ENCODE measurements around the gene HES6.

Gene HES6

GRCh38 chr2:238203094-238203972 is 36.5 kb downstream of the HES6 start, which contains the start of gene ILKAP:
ILKAP (minus strand) TSS chr2:238203695; CDS start chr2:238203553, 142 bp downstream.
- peak; percentile 77 to 87 for DNase-seq (ENCODE audit: extremely low read depth in 1 of 2, low read depth in 1 of 2)

DNA sequence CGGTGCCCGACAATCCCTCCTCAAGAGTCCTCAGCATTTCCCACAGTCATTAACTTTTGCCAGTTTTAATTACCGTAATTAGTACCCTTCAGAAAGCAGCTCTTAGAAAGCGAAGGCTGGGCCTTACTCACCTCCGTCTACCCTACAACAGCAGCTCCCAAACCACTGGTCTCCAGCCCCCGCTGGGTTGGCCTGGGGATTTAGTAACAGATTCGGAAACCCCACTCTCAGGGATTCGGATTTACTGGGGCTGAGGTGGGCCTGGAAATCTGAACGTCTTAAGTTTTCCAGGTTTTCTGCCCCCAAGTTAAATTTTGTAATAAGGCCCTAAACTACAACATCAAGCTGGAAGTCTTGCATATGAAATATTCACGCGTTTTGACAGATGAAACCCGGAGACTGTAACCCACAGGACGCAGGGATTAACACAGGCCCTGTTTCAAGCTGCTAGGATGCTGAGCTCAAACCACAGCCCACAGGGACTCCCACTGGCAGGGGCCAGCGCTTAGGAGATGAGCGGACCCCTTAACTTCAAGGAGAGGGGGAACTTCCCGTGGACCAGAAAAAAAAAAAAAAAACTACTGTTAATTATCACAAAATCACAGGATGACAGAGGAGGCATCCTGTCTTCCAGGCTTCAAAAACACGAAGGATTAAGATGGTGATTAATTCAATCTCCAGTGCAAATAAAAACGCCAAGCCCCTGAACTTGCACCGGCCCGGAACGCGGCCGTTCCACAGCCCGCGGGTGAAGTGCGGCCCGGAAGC is 37.3 kb downstream of the HES6 start:
- no peak for DNase-seq (ENCODE audit: extremely low read depth in 1 of 2, low read depth in 1 of 2)

DNA sequence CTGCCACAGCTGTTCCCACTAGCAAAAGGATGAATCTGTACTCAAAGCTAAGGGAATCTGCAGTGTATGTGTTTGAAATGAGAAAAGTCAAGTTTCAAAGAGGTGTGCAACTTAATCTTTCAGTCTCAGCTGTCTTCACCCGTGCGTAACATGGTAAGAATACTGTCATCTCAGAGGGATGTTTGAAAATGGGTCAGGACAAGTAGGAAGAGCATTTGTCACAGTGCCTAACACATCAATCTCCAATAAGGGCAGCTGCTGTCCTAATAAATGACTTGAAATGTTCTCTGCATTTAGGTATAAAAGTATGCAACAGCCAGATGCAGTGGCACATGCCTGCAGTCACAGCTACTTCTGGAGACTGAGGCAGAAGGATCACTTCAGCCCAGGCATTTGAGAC is 49.4 kb downstream of the HES6 start:
- no peak for DNase-seq (ENCODE audit: extremely low read depth in 1 of 2, low read depth in 1 of 2)
